GM18868 (cell line): ENCODE measurements around the gene PDCD5.
"Not testable (repeated sequence)": the region's sequence is repeated elsewhere in the genome, so short reads cannot be mapped to it uniquely, and the experiment has no call there.

Experiments used
- ATAC-seq: cut with Tn5 transposase; IDR thresholded peaks from one replicate; pipeline ENCODE4 v1.9.1; 2021; ENCODE audit warnings: mild to moderate bottlenecking, moderate library complexity; ENCODE audit not compliant: unreplicated experiment

PDCD5 gene, protein sequence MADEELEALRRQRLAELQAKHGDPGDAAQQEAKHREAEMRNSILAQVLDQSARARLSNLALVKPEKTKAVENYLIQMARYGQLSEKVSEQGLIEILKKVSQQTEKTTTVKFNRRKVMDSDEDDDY

DNA sequence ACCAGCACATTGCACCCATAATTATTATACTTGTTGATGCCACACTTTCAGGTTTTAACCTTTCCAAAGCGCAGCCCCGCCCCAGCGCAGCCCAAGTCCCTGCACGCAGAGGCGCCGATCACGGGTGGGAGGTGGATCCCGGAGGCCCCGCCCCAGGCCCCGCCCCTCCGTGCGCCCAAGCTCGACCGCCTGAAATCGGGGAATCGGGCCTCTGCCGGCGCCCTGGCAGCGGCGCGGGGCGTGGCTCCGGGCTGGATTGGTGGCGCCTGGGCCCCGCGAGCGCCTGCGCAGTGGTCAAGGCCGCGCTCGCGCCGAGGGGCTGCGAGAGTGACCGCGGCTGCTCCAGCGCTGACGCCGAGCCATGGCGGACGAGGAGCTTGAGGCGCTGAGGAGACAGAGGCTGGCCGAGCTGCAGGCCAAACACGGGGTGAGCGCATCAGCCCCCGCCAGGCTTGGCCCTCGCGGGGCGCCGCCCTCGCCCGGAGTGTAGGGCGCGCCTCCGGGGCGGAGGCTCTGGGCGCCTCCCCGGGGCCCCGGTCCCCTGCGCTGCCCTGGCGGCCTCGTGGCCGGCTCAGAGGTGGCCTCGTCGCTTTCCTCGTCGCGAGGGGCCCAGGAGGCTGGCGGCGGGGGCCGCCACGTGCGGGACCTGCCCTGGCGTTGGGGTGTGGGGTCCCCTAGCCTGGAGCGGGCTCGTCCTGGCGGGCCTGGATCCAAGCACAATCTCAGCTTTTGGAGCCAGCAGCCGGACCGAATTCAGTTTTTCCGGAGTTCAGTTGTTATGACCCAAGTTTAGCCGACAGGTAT, at the start of gene PDCD5:
Gene PDCD5 (plus strand): TSS at position 290 of the 804 bp plus-strand sequence. CDS start 72 bp downstream, at position 362.
- ATAC-seq: peak; percentile 93

DNA sequence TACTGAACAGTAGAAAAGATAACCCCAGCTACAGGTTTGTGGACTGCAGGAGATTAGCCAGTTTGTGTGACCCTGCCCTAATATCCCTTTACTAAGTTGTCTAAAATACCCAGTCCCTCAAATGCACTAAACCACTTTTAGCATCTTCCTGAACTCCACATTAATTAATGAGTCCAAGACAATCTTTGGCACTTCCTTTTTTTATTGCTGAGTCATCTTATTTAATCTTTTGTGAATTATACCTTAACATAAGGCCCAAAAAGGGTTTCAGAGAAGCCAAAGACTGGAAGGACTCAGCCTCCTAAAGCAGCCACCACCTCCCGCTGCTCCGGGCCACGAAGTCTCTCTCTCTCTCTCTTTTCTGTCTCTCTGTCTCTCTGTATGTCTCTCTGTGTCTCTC, 48.8 kb upstream of the PDCD5 start:
- no peak for ATAC-seq

DNA sequence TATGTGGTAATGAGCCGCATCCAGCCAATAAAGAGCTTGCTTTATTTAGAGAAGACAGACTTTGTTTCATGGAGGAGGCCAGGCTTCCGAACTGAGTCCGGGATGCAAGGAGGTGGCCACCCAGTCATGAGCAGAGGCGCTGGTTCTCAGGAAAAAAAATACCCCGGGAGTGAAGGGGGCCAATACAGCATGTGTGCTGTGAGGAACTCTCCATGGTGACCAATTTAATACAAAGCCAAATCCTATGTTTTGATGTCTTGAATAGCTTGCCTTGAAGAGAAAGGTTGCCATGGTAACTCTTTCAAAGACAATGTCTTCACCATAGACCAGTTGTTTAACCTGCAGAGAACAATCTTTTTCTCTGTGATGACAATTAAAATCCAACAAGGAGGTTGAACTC, 43.4 kb upstream of the PDCD5 start:
- no peak for ATAC-seq

DNA sequence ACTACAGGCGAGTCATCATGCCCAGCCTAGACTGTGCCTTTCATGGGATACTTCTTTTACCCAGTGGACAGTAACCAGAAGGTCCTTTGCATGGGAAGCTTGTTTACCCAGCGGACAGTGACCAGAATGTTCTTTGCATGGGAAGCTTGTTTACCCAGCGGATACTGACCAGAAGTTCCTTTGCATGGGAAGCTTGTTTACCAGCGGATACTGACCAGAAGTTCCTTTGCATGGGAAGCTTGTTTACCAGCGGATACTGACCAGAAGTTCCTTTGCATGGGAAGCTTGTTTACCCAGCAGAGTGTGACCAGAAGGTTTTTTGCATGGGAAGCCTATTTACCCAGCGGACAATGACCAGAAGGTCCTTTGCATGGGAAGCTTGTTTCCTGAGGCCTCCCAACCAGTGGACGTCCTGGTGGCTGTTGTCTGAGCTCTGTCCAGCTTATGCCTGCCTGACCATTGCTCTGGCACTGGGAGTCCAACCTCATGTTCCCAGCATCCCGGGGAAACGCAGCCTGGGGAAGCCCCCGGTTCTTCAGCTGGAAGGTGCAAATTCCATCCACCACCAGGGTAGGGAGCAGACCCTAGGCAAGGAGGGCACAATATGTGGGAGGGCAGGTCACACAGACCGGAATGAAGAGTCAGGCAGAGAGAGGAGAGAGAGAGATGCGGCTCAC, 41.6 kb upstream of the PDCD5 start:
- ATAC-seq: no peak

DNA sequence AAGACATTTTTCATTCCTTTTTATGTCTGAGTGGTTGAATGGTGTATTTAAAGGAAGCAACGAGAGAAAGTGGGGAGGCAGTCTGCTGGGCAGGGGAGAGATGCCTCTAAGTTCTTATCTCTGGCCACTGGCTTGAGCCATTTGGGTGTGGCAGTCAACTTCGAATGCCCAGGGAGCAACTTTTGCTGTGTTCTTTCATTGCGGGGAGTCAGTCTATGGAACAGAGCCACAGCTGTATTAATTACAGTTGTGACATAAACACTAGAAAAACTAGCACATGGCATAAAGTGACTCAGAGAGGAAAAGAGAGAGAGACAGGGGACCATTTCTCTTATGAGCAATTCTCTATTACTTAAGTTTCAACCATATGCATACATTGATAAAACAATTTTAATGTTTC, 40.4 kb upstream of the PDCD5 start:
- ATAC-seq: no peak

DNA sequence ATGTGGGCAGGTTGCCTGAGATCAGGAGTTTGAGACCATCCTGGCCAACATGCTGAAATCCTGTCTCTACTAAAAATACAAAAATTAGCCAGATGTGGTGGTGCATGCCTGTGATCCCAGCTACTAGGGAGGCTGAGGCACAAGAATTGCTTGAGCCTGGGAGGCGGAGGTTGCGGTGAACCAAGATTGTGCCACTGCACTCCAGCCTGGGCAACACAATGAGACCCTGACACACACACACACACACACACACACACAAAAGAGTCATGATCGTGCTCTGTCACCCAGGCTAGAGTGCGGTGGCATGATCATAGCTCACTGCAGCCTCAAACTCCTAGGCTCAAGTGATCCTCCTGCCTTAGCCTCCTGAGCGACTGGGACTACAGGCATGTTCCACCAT, 39.6 kb upstream of the PDCD5 start:
- ATAC-seq: not testable (repeated sequence)

DNA sequence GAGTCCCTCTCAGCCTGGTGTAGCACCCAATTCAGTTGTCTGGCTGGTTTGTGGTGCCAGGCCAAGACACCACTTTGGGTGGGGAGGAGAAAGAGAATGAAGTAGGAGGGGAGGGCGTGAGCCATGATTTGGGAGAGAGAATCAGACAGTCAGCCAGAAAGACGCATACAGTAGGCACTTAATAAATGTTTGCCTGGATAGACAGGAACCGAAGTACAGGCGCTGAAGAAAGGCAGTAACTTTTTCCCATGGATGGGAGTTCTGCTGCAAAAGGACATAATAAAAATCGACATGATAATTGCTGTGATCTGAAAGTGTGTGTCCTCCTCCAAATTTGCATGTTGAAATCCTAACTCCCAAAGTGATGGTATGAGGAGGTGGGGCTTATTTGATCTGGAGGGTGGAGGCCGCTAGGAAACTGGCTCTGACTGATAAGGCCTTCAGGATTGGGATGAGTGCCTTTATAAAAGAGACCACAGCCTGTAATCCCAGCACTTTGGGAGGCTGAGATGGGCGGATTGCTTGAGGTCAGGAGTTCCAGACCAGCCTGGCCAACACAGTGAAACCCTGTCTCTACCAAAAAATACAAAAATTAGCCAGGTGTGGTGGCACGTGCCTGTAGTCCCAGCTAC, 38.4 kb upstream of the PDCD5 start:
- no peak for ATAC-seq

DNA sequence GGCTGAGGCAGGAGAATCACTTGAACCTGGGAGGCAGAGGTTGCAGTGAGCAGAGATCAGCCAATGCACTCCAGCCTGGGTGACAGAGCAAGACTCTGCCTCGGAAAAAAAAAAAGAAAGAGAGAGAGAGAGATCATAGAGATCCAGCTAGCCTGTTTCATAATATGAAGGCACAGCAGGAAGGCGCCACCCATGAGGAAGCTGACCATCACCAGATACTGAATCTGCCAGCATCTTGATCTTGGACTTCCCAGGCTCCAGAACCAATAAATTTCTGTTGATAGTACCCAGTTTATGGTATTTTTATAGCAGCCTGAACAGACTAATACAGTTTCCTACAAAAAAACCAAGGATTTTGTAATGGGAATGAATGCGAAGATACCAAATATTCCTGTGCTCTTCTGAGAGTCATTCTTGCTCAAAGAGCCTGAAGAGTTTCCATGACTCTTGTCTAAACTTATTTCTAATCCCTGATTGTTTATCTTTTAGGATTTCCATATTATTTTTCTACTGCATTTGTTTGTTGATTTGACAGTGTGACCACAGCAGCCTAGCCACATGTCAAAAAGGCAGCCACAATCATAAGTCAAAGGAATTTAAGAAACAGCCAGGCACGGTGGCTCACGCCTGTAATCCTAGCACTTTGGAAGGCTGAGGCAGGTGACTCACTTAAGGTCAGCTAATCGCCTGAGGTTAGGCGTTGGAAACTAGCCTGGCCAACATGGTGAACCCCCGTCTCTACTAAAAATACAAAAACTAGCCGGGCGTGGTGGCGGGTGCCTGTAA, 37.7 kb upstream of the PDCD5 start:
- ATAC-seq: no peak

DNA sequence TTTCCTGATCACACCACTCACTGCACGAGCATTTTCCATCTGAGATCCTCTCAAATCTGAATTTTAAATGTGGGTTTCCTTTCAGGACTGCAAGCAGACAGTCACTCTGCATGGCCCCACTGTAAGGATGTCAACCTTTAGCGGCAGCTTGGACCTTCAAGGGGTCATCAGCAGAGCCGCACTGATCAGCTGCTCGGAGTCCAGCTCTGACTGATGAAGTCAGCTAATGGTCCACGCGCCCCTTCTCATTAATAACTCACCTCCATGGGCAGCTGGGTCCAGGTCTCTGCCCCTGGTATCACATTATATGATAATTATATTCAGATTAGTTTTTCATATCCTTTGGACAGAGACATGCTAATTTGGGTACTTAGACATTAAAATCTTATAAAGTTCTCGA, 36.1 kb upstream of the PDCD5 start:
- ATAC-seq: no peak

DNA sequence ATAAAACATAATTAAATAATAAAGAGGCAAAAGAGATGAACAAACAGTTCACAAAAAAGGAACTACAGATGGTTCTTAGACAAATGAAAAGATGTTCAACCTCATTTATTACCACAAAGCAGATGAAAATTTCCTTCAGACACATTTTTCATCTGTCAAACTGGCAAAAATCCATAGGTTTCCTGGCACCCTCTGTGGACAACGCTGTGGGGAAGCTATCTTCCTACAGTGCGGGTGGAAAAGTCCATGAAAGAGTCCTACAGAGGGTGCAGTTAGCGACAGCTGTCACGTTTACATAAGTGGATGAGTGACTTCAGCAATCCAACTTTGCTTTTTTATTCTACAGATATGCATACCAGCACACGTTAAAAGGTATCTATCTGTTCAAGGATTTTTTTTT, 30.3 kb upstream of the PDCD5 start:
- no peak for ATAC-seq

DNA sequence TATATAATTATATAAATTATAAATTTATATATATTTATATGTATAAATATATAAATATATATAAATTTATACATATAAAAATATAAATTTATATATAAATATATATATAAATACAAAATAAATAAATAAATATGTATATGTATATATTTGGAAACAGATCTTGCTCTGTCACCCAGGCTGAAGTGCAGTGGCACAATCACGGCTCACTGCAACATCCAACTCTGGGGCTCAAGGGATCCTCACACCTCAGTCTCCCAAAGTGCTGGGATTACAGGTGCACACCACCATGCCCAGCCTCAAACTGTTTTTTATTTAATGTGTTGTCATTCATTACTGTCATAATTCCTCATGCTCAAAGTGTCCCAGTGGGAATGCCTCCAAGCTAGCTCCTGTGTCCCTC, 25.2 kb upstream of the PDCD5 start:
- no peak for ATAC-seq

DNA sequence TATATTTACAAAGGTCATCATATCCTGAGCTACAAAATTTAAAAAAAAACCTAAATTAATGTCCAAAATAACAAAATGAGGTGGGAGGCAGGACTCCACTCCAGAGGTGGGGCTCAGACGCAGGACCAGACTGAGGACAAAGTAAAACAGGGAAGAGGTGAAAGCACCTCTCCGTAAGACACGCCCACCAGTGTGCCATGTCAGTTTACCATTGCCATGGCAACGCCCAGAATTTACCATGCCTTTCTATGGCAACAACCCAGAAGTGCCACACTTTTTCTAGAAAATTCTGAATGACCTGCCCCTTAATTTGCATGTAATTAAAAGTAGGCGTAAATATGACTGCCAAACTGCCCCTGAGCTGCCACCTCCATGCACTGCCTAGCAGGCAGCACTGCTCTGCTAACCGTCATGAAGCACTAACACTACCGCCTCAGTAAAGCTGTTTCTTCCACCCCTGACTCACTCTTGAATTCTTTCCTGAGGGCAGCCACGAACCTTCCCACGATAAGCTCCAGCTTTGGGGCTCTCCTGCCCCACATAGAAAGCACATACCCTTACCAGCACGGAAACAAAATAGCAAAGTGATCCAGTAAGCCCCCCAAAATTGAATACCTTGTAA, 22.3 kb upstream of the PDCD5 start:
- no peak for ATAC-seq

DNA sequence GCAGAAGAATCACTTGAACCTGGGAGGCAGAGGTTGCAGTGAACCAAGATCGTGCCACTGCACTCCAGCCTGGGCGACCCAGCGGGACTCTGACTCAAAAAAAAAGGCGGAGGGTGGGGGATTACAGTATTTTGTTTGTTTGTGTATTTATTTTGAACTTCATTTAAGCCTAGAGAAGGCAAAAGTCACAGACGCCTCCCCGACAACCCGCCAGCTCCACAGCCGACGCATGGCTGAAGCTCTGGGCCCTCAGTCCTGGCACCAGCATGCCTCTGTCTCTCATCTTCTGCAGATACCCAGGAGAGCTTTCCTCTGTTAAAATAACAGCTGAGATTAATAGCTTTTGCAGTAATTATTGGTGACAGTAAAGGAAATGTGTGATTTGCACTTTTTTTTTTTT, 17.2 kb upstream of the PDCD5 start:
- ATAC-seq: no peak

DNA sequence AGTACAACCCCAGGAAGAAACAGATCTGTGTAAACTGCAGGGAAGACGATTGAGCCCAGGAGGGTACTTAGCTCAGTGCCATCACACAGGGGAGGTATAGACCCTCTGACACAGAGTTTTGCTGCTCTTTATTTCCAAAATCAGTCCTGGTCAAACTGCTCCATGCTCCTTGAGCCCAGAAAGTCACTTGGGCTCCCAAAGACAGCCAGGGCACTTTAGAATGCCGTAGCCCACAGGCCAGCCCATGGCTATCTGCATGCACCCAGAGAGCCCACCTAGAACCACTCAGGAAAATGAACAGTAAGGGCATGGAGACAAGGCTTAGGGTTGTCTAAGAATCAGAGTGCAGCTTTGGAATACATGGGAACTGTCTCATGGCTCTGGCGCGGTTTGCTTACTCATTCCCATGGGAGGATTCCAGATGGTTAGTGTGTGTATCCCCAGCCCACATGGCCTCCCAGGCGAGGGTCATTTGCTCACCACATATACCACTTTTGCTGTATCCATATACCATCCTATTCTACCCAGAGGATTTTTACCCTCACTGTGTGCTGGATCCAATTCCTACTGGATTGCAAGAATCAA, 14.7 kb upstream of the PDCD5 start:
- no peak for ATAC-seq

DNA sequence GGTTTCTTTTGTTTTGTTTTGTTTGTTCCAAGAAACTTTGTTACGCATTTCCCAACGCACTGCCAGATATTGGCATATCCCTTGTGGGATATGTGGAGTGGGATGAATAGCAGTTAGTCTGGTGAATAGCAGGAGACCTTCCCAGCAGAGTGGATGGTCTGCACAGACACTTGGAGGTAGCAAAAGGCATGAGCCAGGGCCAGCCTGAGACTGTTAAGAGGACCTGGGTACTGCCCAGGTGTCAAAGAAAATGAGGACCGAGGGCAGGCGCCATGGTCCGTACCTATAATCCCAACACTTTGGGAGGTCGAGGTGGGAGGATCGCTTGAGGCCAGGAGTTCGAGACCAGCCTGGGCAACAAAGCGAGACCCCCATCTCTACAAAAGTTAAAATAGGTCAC, 13.5 kb upstream of the PDCD5 start:
- ATAC-seq: no peak

DNA sequence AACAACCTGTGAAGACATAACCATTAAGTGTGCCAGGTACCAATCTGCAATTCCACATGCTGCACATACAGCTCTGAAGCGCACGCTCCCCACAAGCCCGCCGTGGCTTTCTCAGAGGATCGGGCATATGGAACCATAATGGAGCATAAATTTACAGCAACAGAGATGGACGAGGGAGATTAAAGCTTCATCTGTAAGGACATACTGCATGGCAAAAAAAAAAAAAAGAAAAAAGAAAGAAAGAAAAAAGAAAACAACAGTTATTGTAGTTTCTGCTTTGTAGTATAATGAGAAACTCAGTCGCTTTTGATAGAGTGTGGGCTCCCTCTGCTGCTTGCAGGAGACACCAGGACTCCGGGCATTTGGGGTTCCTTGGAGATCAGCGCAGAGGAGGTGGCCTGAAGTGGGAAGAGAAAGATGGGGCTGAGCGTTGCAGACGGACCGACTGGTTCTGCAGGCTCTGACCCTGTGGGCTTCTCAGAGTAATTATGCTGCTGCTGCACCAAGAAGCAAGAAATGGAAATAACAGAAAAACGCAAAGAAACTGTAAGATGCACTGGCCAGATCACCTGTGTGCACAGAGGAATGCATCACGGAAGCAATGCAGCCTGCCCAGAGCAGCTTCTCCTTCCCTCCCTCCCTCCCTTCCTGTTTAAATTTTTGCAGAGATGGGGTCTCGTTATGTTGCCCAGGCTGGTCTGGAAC, 10.8 kb upstream of the PDCD5 start:
- no peak for ATAC-seq

DNA sequence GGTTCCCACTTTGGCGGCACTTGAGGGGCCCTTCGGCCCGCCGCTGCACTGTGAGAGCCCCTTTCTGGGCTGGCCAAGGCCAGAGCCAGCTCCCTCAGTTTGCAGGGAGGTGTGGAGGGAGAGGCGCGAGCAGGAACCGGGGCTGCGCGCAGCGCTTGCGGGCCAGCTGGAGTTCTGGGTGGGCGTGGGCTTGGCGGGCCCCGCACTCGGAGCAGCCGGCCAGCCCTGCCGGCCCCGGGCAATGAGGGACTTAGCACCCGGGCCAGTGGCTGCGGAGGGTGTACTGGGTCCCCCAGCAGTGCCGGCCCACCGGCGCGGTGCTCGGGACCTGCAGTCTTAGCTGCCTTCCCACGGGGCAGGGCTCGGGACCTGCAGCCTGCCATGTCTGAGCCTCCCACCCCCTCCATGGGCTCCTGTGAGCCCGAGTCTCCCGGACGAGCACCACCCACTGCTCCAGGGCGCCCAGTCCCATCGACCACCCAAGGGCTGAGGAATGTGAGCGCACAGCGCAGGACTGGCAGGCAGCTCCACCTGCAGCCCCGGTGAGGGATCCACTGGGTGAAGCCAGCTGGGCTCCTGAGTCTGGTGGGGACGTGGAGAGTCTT, 9.4 kb upstream of the PDCD5 start:
- not testable (repeated sequence) for ATAC-seq

DNA sequence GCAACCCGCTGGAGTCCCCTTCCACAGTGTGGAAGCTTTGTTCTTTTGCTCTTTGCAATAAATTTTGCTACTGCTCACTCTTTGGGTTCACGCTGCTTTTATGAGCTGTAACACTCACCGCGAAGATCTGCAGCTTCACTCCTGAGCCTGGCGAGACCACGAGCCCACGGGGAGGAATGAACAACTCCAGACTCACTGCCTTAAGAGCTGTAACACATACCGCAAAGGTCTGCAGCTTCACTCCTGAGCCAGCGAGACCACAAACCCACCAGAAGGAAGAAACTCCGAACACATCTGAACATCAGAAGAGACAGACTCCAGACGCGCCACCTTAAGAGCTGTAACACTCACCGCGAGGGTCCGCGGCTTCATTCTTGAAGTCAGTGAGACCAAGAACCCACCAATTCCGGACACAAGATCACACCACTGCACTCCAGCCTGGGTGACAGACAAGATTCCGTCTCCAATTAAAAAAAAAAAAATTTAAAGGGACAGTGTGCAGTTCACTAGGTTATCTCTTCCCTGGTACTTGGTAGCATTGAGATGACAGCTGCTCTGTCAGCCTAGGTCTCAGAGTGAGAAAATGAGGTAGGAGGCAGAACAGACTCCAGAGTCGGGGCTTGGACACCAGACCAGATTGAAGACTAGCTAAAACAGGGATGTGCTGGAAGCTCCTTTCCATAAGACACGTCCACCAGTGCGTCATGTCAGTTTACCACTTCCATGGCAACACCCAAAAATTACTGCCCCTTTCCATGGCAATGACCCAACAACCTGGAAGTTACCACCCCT, 8.1 kb upstream of the PDCD5 start:
- ATAC-seq: not testable (repeated sequence)

DNA sequence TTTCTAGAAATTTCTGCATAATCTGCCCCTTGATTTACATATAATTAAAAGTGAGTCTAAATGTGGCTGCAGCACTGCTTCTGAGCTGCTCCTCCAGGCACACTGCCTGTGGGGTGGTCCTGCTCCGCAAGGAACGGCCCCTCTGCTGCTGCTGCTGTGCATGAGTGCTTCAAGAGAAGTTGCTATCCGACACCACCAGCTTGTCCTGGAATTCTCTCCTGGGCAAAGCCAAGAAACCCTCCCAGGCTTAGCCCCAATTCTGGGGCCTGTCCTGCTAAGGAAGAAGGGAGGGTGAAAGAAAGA, 7.5 kb upstream of the PDCD5 start:
- ATAC-seq: no peak
